Measurements from ENCODE around the gene CPNE8. TPM values are rescaled to one million over a fixed set of nuclear protein-coding genes. Genes with fewer than 3 reads are reported as not detected.

The CPNE8 gene
- total RNA-seq, 1 experiment from 2014 or later, result 23.6 TPM

DNA sequence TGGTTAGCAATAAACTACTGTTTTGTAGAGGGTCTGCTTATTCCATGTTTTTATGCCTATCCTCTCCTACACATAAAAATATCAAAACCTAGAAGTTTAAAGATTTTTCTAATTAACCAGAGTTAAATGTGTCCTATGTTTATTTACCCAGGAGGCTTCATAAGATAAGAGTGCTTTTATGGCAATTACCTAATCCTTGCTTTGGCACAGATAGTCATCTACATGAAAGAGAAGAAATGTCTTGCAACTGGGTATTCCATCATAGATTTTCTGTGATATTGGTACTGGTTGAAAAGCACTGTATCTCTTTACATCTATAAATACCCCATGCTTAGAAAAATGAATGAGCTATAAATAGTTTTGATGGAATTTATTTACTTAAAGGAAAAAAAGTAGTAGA is 277.1 kb downstream of the CPNE8 start:
- TF ChIP-seq POLR2AphosphoS5 (IDR thresholded peaks at IDR 0.05; ENCODE audit: low read depth, low read length) (no peak), TCF7L2 (IDR thresholded peaks at IDR 0.05; ENCODE audit: low read depth, low read length) (no peak), SIN3A (IDR thresholded peaks at IDR 0.05; ENCODE audit: borderline replicate concordance, insufficient read depth, low read depth, low read length) (no peak)
- TF ChIP-seq, protein P1, sequence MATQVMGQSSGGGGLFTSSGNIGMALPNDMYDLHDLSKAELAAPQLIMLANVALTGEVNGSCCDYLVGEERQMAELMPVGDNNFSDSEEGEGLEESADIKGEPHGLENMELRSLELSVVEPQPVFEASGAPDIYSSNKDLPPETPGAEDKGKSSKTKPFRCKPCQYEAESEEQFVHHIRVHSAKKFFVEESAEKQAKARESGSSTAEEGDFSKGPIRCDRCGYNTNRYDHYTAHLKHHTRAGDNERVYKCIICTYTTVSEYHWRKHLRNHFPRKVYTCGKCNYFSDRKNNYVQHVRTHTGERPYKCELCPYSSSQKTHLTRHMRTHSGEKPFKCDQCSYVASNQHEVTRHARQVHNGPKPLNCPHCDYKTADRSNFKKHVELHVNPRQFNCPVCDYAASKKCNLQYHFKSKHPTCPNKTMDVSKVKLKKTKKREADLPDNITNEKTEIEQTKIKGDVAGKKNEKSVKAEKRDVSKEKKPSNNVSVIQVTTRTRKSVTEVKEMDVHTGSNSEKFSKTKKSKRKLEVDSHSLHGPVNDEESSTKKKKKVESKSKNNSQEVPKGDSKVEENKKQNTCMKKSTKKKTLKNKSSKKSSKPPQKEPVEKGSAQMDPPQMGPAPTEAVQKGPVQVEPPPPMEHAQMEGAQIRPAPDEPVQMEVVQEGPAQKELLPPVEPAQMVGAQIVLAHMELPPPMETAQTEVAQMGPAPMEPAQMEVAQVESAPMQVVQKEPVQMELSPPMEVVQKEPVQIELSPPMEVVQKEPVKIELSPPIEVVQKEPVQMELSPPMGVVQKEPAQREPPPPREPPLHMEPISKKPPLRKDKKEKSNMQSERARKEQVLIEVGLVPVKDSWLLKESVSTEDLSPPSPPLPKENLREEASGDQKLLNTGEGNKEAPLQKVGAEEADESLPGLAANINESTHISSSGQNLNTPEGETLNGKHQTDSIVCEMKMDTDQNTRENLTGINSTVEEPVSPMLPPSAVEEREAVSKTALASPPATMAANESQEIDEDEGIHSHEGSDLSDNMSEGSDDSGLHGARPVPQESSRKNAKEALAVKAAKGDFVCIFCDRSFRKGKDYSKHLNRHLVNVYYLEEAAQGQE (IDR thresholded peaks at IDR 0.05; ENCODE audit: insufficient read depth in 1 of 2, low read depth in 2 of 2, low read length in 1 of 2), result no peak
- TF ChIP-seq, protein P2, sequence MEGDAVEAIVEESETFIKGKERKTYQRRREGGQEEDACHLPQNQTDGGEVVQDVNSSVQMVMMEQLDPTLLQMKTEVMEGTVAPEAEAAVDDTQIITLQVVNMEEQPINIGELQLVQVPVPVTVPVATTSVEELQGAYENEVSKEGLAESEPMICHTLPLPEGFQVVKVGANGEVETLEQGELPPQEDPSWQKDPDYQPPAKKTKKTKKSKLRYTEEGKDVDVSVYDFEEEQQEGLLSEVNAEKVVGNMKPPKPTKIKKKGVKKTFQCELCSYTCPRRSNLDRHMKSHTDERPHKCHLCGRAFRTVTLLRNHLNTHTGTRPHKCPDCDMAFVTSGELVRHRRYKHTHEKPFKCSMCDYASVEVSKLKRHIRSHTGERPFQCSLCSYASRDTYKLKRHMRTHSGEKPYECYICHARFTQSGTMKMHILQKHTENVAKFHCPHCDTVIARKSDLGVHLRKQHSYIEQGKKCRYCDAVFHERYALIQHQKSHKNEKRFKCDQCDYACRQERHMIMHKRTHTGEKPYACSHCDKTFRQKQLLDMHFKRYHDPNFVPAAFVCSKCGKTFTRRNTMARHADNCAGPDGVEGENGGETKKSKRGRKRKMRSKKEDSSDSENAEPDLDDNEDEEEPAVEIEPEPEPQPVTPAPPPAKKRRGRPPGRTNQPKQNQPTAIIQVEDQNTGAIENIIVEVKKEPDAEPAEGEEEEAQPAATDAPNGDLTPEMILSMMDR (IDR thresholded peaks at IDR 0.05), result no peak
- intact Hi-C loops (cut with micrococcal nuclease; ENCODE audit: unreplicated experiment) (no loop called here), in situ Hi-C loops (cut with HindIII; ENCODE audit: low pct_unique_long_range_greater_than_20kb, low sequenced_read_pairs) (no loop called here)
- H3K27me3 ChIP-seq (ENCODE audit: control insufficient read depth, insufficient read depth, low read length), result no peaks in the 10 kb centered on the region
- DNase-seq (ENCODE audit: low read depth, low spot score) (no peak), ATAC-seq (no peak)
- no peaks in the 10 kb centered on the region for H3K36me3 ChIP-seq (ENCODE audit: control insufficient read depth, insufficient read depth, low read length)
- BruUV-seq (replicated peaks), result no TSS peak
- H3K4me1 ChIP-seq (ENCODE audit: control insufficient read depth, insufficient read depth, low read length), result no peaks in the 10 kb centered on the region
- POLR2A ChIA-PET, result no interaction called here
- CTCF ChIA-PET, result no interaction called here
- H3K27ac ChIP-seq (ENCODE audit: low read length), result no peak overlapping the region
- no peak overlapping the region for H3K4me3 ChIP-seq (ENCODE audit: low read depth in 2 of 2, low read length in 2 of 2)
- H3K9me3 ChIP-seq (ENCODE audit: control insufficient read depth, insufficient read depth, low read depth, low read length), result no peaks in the 10 kb centered on the region

DNA sequence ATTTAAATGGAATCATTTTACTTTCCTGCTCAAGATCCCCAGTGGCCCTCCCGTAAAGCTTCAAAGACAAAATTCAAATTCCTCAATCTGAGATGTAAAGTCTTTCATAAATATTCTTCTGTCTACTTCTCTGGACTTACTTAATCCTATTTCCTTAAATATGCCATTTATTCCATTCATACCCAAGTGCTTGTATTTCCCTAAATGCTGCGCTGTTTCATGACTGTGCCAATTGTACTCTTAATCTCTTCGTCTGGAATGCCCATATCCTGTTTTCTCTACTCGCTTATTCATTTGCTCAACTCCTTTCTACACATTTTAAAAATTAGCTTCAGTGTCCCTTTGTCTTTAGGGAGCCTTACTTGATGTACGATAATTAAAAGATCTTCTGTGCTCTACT is 280.1 kb downstream of the CPNE8 start:
- intact Hi-C loops (cut with micrococcal nuclease; ENCODE audit: unreplicated experiment), result no loop called here
- ChIA-PET POLR2A (interaction anchor here (0.6 kb wide), 1 partner anchor 567 kb away, joined by 3 read pairs; no protein-coding TSS in a partner anchor), CTCF (no interaction called here)
- in situ Hi-C loops (cut with HindIII; ENCODE audit: low pct_unique_long_range_greater_than_20kb, low sequenced_read_pairs), result no loop called here
- no peak for ATAC-seq
- TF ChIP-seq POLR2AphosphoS5 (IDR thresholded peaks at IDR 0.05; ENCODE audit: low read depth, low read length), result no peak
- BruUV-seq (replicated peaks), result no TSS peak
- Histone ChIP-seq H3K36me3 (ENCODE audit: control insufficient read depth, insufficient read depth, low read length) (no peaks in the 10 kb centered on the region), H3K9me3 (ENCODE audit: control insufficient read depth, insufficient read depth, low read depth, low read length) (no peaks in the 10 kb centered on the region), H3K4me3 (ENCODE audit: low read depth in 2 of 2, low read length in 2 of 2) (no peak overlapping the region), H3K4me1 (ENCODE audit: control insufficient read depth, insufficient read depth, low read length) (no peaks in the 10 kb centered on the region), H3K27me3 (ENCODE audit: control insufficient read depth, insufficient read depth, low read length) (no peaks in the 10 kb centered on the region), H3K27ac (ENCODE audit: low read length) (no peak overlapping the region)
- no peak for DNase-seq (ENCODE audit: low read depth, low spot score)

DNA sequence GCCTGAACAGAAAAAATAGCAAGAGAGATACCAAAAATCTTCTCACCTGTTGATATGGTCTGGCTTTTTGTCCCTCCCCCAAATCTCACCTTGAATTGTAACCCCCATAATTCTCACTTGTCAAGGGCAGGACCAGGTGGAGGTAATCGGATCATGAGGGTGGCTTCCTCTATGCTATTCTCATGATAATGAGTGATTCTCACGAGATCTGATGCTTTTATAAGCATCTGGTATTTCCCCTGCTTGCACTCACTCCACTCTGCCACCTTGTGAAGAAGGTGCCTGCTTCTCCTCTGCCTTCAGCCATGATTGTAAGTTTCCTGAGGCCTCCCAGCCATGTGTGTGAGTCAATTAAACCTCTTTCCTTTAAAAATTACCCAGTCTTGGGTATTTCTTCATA is 291.2 kb downstream of the CPNE8 start:
- DNase-seq (ENCODE audit: low read depth, low spot score) (no peak), ATAC-seq (no peak)
- Histone ChIP-seq H3K9me3 (ENCODE audit: control insufficient read depth, insufficient read depth, low read depth, low read length) (no peaks in the 10 kb centered on the region), H3K36me3 (ENCODE audit: control insufficient read depth, insufficient read depth, low read length) (no peaks in the 10 kb centered on the region), H3K27me3 (ENCODE audit: control insufficient read depth, insufficient read depth, low read length) (no peaks in the 10 kb centered on the region; the same call in 1 of the 2 replicates), H3K4me3 (ENCODE audit: low read depth in 2 of 2, low read length in 2 of 2) (no peak overlapping the region), H3K4me1 (ENCODE audit: control insufficient read depth, insufficient read depth, low read length) (no peaks in the 10 kb centered on the region), H3K27ac (ENCODE audit: low read length) (no peak overlapping the region)
- POLR2A ChIA-PET, result no interaction called here
- CTCF ChIA-PET, result no interaction called here
- in situ Hi-C loops (cut with HindIII; ENCODE audit: low pct_unique_long_range_greater_than_20kb, low sequenced_read_pairs), result no loop called here
- TF ChIP-seq TCF7L2 (IDR thresholded peaks at IDR 0.05; ENCODE audit: low read depth, low read length) (no peak), SIN3A (IDR thresholded peaks at IDR 0.05; ENCODE audit: borderline replicate concordance, insufficient read depth, low read depth, low read length) (no peak)
- TF ChIP-seq, protein P1 (IDR thresholded peaks at IDR 0.05; ENCODE audit: insufficient read depth in 1 of 2, low read depth in 2 of 2, low read length in 1 of 2), result no peak
- TF ChIP-seq, protein P2 (IDR thresholded peaks at IDR 0.05), result no peak
- intact Hi-C loops (cut with micrococcal nuclease; ENCODE audit: unreplicated experiment), result no loop called here
- BruUV-seq (replicated peaks), result no TSS peak

Measured in Panc1 (cell line).